GM12864 (cell line): ENCODE measurements around the gene NAV3.

Experiments used
- DNase-seq: peaks from one replicate; pipeline ENCODE4 v3.0.0-alpha.2; 2011; ENCODE audit warnings: low read depth
- H3K4me3 ChIP-seq: 2 replicates; pipeline ENCODE4 v1.5.1; 2011; ENCODE audit warnings: mild to moderate bottlenecking, low read depth, low read length, control low read depth
- CTCF ChIP-seq: IDR thresholded peaks from 2 replicates; pipeline ENCODE4 v1.5.1; 2011; ENCODE audit warnings: low read depth, mild to moderate bottlenecking, moderate library complexity, low read length, control low read depth, inconsistent platforms; ENCODE audit errors: missing control alignments

NAV3 gene

GRCh38 chr12:77968021-77968420 is 137.3 kb downstream of the NAV3 start:
- no peak for DNase-seq
- no peak overlapping the region for H3K4me3 ChIP-seq
- TF ChIP-seq CTCF, result no peak

GRCh38 chr12:77968571-77968970 is 137.9 kb downstream of the NAV3 start:
- no peak overlapping the region for H3K4me3 ChIP-seq
- no peak for DNase-seq
- no peak for TF ChIP-seq CTCF

- no peak for TF ChIP-seq CTCF
- H3K4me3 ChIP-seq, result no peak overlapping the region
- DNase-seq, result no peak
Observed at GRCh38 chr12:77973579-77973978, 142.9 kb downstream of the NAV3 start.

GRCh38 chr12:77974645-77975044 is 144.0 kb downstream of the NAV3 start:
- TF ChIP-seq CTCF, result no peak
- no peak for DNase-seq
- H3K4me3 ChIP-seq, result no peak overlapping the region

- H3K4me3 ChIP-seq, result no peak overlapping the region
- DNase-seq, result no peak
- no peak for TF ChIP-seq CTCF
Observed at GRCh38 chr12:77979597-77980250, 149.0 kb downstream of the NAV3 start.

- no peak overlapping the region for H3K4me3 ChIP-seq
- no peak for DNase-seq
- TF ChIP-seq CTCF, result no peak
Observed at GRCh38 chr12:77980782-77981181, 150.1 kb downstream of the NAV3 start.

- no peak for DNase-seq
- no peak overlapping the region for H3K4me3 ChIP-seq
- TF ChIP-seq CTCF, result no peak
Observed at GRCh38 chr12:77983859-77984258, 153.2 kb downstream of the NAV3 start.
